GM18526 (cell line): ENCODE measurements around the gene KLF7.

ENCODE experiments used
- POLR2A ChIP-seq: IDR thresholded peaks from 3 replicates; pipeline ENCODE4 v1.6.1; 2011; ENCODE audit not compliant: insufficient read length; ENCODE audit errors: extremely low read depth

Gene KLF7

DNA sequence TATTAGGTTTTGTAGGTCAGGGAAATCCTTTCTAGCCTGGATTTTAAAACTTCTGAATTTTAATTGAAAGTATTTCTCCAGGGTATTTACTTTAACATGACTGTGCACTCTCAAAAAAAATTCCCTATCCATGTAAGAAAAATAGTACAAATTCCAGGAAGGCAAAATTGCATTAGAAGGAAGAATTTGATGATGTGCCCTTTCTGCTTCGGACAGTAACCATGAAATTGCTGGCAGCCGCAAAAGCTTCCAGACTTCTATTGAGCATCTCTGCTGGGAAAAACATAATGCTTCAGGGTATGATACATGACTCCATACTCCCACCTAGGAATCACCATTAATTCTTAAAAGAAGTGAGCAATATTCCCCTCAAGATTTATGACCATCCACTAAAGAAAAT lies 17.2 kb upstream of the KLF7 start:
- no peak for TF ChIP-seq POLR2A

DNA sequence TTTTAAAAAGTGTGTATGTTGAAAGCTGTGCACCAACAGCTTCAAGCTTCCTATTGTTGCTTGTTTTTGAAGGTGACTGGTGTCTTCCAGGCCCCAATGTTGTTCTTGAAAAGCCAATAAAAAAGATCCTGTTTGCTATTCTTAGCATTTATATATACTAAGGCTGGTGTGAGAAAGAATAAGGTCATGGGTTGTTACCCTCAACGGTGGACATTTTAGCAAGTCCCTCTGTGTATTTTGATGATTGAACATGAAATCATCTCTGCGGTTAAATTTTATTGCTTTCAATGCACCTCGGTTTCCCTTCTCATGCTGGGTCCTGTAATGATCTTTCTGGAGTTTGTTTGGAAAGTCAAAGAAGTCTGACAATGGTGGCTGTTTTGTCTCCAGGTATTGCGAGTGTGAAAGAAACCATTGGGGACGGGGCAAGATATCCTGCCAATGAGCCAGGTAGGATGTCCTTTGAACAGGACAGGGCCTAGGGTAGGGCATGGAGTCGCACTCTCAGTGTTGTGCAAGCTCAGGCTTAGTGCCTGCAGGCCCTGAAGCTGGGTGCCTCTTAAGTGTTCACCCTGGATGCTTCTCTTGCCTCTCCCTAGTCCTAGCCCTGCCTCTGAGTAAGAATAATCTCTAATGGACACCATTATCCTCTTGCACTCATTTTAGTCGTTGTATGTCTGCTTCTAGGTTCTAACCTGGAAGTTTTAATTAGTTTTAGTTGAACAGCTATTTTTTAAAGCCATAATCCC lies 16.0 kb upstream of the KLF7 start:
- no peak for TF ChIP-seq POLR2A

DNA sequence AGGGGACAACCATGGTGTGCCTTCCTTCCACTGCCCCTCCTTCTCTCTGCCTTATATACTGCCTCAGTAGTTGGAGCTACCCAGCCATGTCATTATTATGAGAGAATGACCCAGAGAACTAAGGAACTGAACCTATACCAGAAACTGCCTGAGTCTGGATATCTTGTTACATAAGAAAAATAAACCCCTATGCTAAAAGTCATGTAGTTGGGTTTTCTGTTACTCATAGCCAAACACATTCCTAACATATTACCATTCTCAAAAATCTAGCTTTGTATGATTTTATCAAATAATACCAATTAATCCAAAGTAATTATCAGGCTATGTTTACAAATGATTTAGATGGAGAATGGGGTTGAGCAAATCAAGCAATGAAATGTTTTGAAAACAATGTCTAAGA lies 15.0 kb upstream of the KLF7 start:
- TF ChIP-seq POLR2A = no peak

DNA sequence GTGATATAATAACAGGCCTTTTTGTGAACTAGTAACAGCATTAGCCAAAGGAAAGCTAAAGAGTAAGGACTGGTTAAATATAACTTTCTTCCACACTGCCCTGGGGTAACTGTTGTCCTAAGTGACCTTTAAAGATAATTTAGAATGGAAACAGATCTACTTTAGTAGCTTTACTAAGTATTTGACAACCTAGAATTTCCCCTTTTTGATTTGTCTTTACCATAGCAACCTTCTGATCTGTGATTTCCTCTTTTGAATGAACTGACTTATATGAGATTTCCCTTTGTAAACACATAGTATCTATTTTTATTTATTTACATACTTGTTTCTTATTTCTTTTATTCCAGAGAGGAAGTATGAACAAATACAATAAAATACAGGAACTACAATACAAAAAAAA lies 10.5 kb upstream of the KLF7 start:
- TF ChIP-seq POLR2A = no peak

DNA sequence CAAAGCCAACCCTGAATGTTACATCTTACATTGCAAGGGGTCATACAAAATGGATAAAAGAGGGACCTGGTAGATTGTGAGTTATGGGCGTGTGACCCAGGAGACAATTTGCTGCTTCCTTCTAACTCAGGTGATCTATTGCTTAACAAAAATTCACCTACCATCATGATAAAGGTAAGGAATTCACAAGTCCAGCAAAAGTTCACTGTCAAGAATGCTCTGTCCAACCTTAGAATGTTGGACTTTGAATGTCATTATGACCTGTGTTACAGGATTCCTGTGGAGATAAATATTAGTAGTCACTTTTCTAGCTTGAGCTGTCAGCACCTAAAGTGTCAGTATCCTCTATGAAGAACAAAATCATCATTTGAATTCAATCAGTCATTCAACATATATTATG lies 7.9 kb upstream of the KLF7 start:
- TF ChIP-seq POLR2A = no peak

DNA sequence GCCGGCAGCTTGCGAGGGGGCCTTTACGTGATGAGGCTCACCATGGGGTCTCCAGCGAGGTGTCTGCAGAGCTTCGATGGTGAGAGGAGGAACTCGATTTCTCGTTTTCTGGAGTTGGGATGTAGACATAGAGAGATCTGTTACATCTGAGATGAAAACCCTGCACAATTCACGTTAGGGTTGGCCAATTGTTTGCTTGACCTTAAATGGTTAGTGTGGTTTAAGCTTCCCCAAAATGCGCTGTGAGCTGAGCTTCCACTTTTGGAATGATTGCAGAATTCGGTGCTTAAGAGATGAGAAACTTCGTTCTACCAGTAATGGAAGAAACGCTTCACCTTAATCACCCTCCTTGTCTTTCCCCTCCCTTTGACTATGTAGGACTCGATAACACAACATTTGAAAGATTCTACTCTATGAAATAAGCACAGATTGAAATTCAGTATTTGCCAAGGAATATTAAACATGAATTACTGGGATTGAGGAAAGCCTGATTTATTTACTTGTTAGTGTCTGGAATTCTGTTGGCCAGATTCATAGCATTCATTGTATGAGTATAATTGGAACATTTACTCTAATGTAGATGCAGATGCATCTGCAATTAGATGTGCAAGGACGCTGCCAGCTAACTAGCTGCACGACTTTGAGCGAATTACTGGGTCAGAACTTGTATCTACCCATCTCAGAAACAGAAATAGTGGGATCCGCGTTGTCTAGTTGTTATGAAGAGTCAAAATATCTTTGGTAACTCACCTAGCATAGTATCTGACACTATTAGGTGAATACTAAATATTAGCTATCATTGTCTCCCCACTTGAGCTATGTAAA lies 1.6 kb upstream of the KLF7 start:
- no peak for TF ChIP-seq POLR2A

- peak; percentile 89 for TF ChIP-seq POLR2A
Observed at GRCh38 chr2:207166349-207167098, 776 bp upstream of the KLF7 start.

- TF ChIP-seq POLR2A = no peak
Observed at GRCh38 chr2:207166039-207166348, 246 bp upstream of the KLF7 start.

GRCh38 chr2:207164006-207164831 lies 1.5 kb downstream of the KLF7 start:
- TF ChIP-seq POLR2A = no peak

DNA sequence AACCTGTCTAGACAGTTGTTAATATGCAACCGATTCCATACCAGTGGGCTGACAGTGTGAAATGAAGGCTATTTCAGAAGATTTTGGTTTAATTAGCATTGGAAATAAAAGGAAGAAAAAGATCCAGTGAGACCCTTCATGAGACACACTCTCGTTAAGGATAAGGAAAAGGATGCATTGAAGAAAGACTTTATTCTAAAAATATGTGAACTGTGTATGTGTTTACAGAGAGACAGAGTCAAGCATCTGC lies 2.1 kb downstream of the KLF7 start:
- TF ChIP-seq POLR2A = no peak

- TF ChIP-seq POLR2A = no peak
Observed at GRCh38 chr2:207163053-207163755, 2.5 kb downstream of the KLF7 start.

- TF ChIP-seq POLR2A = no peak
Observed at GRCh38 chr2:207162316-207162715, 3.4 kb downstream of the KLF7 start.

- TF ChIP-seq POLR2A = no peak
Observed at GRCh38 chr2:207161247-207162123, 4.3 kb downstream of the KLF7 start.

- TF ChIP-seq POLR2A = no peak
Observed at GRCh38 chr2:207160115-207160514, 5.6 kb downstream of the KLF7 start.
